GM12873 (cell line): Measurements from ENCODE around the gene ZP3.

Source experiments
- TF ChIP-seq, protein P1 (sequence below): IDR thresholded peaks from 2 replicates; pipeline ENCODE4 v1.5.1; 2012; ENCODE audit warnings: low read depth, mild to moderate bottlenecking, moderate library complexity, low read length, control low read depth; ENCODE audit not compliant: insufficient read depth; ENCODE audit errors: missing control alignments

The ZP3 gene

DNA sequence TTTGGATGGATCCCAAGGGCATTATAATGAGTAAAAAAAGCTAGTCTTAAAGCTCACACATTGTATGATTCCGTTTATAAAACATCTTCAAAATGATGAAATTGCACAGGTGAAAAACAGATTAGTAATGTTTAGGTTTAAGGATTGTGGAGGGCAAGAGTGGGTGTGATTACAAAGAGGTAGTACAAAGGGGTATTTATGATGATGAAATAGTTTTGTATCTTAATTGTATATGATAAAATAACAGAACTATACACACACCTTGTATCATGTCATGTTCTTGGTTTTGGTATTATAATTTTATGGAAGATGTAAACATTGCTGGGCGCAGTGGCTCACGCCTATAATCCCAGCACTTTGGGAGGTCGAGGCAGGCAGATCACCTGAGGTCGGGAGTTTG lies 12.5 kb upstream of the ZP3 start:
- TF ChIP-seq, protein P1, sequence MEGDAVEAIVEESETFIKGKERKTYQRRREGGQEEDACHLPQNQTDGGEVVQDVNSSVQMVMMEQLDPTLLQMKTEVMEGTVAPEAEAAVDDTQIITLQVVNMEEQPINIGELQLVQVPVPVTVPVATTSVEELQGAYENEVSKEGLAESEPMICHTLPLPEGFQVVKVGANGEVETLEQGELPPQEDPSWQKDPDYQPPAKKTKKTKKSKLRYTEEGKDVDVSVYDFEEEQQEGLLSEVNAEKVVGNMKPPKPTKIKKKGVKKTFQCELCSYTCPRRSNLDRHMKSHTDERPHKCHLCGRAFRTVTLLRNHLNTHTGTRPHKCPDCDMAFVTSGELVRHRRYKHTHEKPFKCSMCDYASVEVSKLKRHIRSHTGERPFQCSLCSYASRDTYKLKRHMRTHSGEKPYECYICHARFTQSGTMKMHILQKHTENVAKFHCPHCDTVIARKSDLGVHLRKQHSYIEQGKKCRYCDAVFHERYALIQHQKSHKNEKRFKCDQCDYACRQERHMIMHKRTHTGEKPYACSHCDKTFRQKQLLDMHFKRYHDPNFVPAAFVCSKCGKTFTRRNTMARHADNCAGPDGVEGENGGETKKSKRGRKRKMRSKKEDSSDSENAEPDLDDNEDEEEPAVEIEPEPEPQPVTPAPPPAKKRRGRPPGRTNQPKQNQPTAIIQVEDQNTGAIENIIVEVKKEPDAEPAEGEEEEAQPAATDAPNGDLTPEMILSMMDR: no peak

DNA sequence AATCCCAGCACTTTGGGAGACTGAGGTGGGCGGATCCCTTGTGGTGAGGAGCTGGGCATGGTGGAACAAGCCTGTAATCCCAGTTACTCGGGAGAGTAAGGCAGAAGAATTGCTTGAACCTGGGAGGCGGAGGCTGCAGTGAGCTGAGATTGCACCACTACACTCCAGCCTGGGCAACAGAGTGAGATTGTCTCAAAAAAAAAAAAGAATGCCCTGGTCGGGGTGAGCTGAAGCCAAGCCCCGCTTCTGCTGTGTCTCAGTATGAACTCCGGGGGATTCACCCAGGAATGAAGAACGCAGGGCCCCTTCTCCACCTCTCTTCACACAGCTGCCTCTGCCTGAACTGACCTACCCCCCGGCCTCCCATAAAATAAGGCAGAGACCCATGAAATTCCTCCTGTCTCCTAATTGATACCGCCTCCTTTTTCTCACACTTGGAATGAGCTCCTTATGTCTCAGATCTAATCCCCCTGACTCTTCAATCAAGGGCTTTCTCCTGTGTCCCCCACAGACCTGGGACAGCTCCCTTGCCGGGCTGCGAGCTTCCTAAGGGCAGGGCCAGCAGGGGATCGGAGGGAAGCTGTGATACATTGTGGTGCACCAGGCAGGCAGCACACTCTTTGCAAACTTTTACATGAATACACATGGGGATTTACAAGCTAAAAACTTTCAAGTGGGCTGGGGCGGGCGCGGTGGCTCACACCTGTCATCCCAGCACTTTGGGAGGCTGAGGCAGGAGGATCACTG lies 911 bp upstream of the ZP3 start:
- TF ChIP-seq, protein P1: no peak

DNA sequence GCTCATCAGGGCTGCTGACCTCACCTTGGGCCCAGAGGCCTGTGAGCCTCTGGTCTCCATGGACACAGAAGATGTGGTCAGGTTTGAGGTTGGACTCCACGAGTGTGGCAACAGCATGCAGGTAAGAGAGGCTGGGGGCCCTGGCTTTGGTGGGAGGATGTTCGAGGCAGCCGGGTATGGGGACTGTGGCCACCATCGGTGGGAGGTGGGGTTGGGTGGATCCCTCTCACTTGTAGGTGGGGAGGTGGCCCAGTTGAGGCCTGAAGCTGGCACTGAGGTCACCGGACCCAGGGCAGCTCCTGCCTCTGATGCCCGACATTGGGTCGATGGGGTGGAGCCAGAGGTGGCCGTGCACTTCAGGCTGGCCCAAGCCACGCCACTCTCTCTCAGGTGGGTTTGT lies 406 bp downstream of the ZP3 start:
- TF ChIP-seq, protein P1: no peak

- TF ChIP-seq, protein P1: no peak
Measured at GRCh38 chr7:76426246-76426645, 1.5 kb downstream of the ZP3 start.

DNA sequence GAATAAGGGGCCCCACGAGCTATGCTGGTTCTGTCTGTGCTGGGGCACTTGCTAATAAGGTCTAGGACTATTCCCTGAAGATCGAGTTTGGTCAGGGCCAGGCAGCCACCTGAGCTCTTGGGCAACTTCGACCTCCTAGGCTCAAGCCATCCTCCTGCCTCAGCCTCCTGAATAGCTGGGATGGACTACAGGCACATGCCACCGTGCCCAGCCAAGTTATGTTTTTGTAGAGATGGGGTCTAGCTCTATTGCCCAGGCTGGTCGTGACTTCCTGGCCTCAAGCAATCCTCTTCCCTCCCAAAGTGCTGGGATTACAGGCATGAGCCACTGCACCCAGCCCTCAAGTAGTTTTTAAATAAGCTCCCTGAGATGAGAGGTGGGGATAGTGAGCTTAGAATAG lies 2.9 kb downstream of the ZP3 start:
- TF ChIP-seq, protein P1: no peak

GRCh38 chr7:76428149-76428823 lies 3.5 kb downstream of the ZP3 start:
- TF ChIP-seq, protein P1: no peak

DNA sequence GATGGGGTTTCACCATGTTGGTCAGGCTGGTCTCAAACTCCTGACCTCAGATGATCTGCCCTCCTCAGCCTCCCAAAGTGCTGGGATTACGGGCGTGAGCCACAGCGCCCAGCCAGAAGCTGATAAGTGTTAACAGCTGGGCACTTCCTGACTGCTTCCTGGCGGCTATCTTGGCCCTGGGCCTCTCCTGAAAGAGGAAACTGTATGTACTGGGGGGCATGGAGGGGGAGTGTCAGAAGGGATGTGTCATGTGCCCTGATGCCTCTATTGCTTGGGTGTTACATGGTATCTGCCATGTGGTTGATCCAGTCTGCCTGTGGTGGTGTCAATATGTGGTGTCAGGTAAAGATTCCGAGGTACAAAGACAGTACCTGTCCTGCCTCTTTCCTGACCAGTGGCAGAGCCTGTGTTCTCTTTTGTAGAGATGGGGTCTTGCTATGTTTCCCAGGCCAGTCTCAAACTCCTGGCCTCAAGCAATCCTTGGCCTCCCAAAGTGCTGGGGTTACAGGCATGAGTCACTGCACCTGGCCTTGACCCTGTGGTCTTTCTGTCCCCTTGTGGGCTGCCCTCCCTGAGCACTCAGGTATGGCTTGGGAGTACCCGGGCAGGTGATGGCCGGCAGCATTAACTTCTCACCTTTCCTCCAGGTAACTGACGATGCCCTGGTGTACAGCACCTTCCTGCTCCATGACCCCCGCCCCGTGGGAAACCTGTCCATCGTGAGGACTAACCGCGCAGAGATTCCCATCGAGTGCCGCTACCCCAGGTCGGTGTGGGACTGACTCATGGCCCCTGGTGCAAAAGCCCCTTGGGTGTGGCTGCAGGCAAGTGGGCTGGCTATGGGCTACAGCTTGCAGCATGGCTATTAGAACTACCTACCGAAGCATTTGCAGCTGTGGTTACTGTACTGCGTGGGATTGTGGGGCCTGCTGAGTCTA lies 4.4 kb downstream of the ZP3 start:
- TF ChIP-seq, protein P1: no peak
